Measurements from ENCODE around the gene ATG9A.

The ATG9A gene

GRCh38 chr2:219176818-219177551, 52.5 kb downstream of the ATG9A start, which contains the start of gene CNPPD1 (continued):
- TF ChIP-seq ZNF398 (tag by site-specific recombination; IDR thresholded peaks at IDR 0.05): peak; percentile 85
- TF ChIP-seq ZNF664 (tag by site-specific recombination; IDR thresholded peaks at IDR 0.05): no peak
- no peak for TF ChIP-seq ZNF155 (tag by site-specific recombination; IDR thresholded peaks at IDR 0.05)
- TF ChIP-seq PRDM6 (tag by site-specific recombination; IDR thresholded peaks at IDR 0.05): no peak
- TF ChIP-seq ZNF645 (tag by site-specific recombination; IDR thresholded peaks at IDR 0.05): no peak
- peak; percentile 70 for TF ChIP-seq ZFHX2 (tag by site-specific recombination; conservative IDR thresholded peaks at IDR 0.05)
- TF ChIP-seq ZNF341 (tag by site-specific recombination; IDR thresholded peaks at IDR 0.05; ENCODE audit: low read depth): peak; percentile 1
- peak; percentile 50; the same call in 1 of the 2 replicates for TF ChIP-seq KLF16 (tag by site-specific recombination; IDR thresholded peaks at IDR 0.05)
- TF ChIP-seq ZNF626 (tag by site-specific recombination; IDR thresholded peaks at IDR 0.05): no peak
- TF ChIP-seq PRDM10 (tag by site-specific recombination; IDR thresholded peaks at IDR 0.05): no peak

- Histone ChIP-seq H3K9me3 (ENCODE audit: control insufficient read depth, insufficient read depth, low read depth, low read length) (no peaks in the 10 kb centered on the region), H3K4me1 (ENCODE audit: control insufficient read depth, insufficient read depth, low read length) (peaks cover 6% of the 10 kb centered on the region; the same call in 1 of the 2 replicates), H3K27ac (ENCODE audit: extremely low read depth, low read depth, low read length) (peak overlapping the region; percentile 79), H3K4me3 (ENCODE audit: low read depth, low read length) (peak overlapping the region; percentile 78), H3K36me3 (ENCODE audit: control insufficient read depth in 2 of 2, insufficient read depth in 1 of 2, low read length in 2 of 2) (peaks cover 4 to 55% of the 10 kb centered on the region in 2 experiments; a peak in 2 of 3 replicates)
- ChIA-PET CTCF (interaction anchor here (0.5 to 8.4 kb wide), 16 partner anchors 9 to 365 kb away, joined by 3 to 101 read pairs (median 3); partner anchors contain the start of genes DNAJB2, GLB1L, NHEJ1 and STK16), POLR2A (interaction anchor here (0.6 to 2.7 kb wide), 14 partner anchors 17 to 179 kb away, joined by 3 to 27 read pairs (median 4); partner anchors contain the start of genes ABCB6, ANKZF1, ATG9A and CFAP65)
- TF ChIP-seq ZNF670 (tag by site-specific recombination; IDR thresholded peaks at IDR 0.05; ENCODE audit: low read depth) (no peak), ZNF843 (tag by site-specific recombination; IDR thresholded peaks at IDR 0.05) (no peak), ZXDB (tag by site-specific recombination; IDR thresholded peaks at IDR 0.05) (no peak), CTCF (tag by site-specific recombination; IDR thresholded peaks at IDR 0.05) (peak; percentile 95), ZNF76 (tag by site-specific recombination; IDR thresholded peaks at IDR 0.05; ENCODE audit: borderline replicate concordance, low read depth) (peak; percentile 24; the same call in 1 of the 2 replicates), ZBTB48 (tag by site-specific recombination; IDR thresholded peaks at IDR 0.05) (peak; percentile 23; the same call in 1 of the 2 replicates), ZNF777 (tag by site-specific recombination; IDR thresholded peaks at IDR 0.05; ENCODE audit: borderline replicate concordance) (0 out of 2 replicates have a peak, but pooled peaks have one; percentile 19), PRDM10 (tag by site-specific recombination; IDR thresholded peaks at IDR 0.05) (no peak; the same call in 1 of the 2 replicates), ZBTB7A (tag by site-specific recombination; IDR thresholded peaks at IDR 0.05; ENCODE audit: low read depth) (peak; percentile 83; the same call in 1 of the 2 replicates)
Observed at GRCh38 chr2:219175928-219176817, 53.3 kb downstream of the ATG9A start.

Measured in HEK293 (cell line).